Measurements from ENCODE around the gene SLBP.
A peak's percentile ranks its signal among the peaks of the same experiment; 100 is the strongest.
"Not testable (repeated sequence)": the region's sequence is repeated elsewhere in the genome, so short reads cannot be mapped to it uniquely, and the experiment has no call there.

The SLBP gene

DNA sequence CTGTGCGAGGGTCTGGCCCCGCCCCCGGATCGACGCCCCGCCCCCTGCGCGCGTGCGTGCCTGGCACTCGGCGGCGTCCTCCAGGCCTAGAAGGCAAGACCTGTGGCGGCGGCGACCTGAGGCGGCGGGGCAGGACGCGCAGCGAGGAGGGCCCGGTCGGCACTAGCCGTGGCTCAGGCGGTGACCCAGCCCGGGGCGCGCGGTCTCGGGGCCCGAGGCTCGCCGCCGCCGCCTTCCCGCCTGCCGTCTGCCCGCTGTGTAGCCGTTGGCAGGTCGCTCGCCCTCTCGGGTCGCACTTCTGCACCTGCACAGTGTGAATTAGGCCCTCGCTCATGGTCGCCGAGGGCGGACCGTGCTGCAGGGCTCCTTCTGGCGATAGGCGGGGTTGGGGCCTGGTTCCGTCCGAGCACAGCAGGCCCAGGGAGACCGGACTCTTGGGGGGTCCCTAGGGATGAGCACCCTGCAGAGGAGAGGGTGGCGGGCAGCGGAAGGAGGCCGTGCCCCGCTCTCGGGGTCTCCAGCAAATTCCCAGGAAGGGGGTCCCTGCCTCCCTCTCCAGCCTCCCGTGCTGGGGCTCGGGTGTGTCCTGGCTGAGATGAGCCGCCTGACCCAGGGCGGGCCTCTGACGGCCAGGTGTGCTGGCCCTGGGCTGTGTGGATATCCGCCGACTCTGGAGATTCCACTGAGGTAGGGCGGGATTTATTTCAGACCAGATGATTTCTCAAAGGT is 27.4 kb downstream of the SLBP start:
- DNase-seq = peak in 3 of 10 donors; percentile 65 to 99 (median 85)
- intact Hi-C loops (cut with DNase I) = no loop called here

DNA sequence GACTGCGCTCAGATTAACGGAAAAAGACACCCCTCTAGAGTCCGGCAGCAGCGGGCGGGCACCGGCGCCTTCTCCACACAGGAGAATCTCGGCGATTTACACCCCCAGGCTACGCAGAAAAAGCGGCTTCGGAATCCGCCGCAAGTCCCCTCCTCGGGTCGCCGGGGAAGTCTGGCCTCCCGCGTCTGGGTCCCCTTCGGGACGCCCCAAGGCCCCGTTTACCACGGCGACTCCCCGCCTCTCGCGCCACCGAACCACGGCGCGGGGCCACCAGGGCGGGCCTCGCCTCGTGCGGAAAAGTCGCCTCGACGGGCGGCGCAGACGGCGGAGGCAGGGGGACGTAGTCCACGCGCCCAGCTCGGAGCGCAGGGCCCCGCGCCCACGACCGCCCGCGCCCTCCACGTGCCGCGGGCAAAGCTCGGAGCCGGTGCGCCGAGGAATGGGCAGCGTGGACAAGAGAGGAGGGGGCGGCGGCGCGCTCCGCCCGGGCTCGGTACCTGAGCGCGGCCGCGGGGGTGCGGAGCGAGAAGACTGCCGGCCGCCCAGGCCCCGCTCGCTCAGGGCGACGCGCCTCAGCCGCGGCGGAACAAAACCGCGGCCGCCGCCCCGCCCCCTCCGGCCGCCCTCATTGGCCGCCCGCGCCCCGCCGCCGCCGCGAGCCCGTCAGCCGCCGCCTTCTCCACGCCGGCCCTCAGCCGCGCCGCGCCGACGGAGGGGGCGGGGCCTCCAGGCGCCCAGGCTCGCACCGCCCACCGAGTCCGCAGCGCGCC is 28.2 kb downstream of the SLBP start, which contains the start of gene FAM53A:
Gene FAM53A, minus strand, starts transcription at position 578 of the 770 bp plus-strand sequence. CDS start 15,572 bp downstream, outside the sequence.
- intact Hi-C loops (cut with DNase I) = no loop called here
- DNase-seq = peak; percentile 25 to 96 (median 86)

DNA sequence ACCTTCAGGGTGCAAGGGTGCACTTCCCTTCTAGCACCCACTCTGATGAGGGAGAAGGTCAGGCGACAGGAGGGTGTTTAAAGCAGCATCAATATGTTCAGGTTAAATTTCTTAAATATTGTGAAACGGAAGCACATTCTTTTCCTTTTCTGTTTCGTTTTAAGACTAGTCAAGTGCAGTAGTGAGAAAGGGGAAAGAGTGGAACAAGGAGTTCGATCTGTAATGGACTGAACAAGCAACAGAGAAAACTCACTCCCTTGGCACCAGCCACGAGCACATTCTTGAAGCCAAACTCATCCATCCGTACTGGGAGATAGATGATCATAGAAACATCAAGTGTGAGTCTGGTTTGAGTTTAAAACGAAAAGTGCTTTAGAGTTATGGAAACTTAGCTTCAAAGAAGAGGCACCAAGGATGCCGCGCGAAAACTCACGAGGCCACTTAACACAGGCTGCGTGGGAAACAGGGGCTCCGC is 28.8 kb downstream of the SLBP start:
- DNase-seq = no peak
- intact Hi-C loops (cut with DNase I) = no loop called here

DNA sequence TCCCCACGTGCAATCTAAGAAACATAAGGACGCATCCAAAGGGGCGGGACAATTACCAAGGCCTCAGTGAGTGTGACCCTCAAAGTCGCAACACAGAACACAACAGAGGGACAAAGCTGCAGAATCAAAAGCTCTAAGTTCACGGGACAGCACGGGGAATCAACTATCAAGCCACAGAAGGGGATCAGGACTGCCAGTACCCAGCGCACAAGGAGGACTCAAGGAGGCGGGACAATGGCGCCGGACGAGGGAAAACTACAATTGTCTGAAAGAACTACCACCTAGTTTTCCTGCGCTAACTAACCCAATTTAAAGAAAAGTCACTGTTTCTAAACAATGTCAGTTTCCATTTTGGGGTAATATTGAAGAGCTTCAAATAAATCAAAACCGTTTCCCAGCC is 29.3 kb downstream of the SLBP start:
- intact Hi-C loops (cut with DNase I) = no loop called here
- DNase-seq = peak in 1 of 10 donors; percentile 54

DNA sequence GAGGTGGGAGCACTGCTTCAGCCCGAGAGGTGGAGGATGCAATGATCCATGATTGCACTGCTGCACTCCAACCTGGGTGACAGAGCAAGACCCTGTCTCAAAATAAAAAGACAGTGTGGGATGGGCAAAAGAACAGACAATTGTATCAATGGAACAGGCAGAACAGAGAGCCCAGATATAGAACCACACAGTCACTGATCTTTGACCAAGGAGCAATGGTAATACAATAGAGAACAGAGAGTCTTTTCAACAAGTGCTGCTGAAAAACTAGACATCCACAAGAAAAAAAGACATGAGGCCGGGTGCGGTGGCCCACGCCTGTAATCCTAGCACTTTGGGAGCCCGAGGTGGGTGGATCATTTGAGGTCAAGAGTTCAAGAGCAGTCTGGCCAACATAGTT is 33.9 kb downstream of the SLBP start:
- intact Hi-C loops (cut with DNase I) = no loop called here
- peak in 2 of 10 donors; percentile 18 to 22 for DNase-seq

DNA sequence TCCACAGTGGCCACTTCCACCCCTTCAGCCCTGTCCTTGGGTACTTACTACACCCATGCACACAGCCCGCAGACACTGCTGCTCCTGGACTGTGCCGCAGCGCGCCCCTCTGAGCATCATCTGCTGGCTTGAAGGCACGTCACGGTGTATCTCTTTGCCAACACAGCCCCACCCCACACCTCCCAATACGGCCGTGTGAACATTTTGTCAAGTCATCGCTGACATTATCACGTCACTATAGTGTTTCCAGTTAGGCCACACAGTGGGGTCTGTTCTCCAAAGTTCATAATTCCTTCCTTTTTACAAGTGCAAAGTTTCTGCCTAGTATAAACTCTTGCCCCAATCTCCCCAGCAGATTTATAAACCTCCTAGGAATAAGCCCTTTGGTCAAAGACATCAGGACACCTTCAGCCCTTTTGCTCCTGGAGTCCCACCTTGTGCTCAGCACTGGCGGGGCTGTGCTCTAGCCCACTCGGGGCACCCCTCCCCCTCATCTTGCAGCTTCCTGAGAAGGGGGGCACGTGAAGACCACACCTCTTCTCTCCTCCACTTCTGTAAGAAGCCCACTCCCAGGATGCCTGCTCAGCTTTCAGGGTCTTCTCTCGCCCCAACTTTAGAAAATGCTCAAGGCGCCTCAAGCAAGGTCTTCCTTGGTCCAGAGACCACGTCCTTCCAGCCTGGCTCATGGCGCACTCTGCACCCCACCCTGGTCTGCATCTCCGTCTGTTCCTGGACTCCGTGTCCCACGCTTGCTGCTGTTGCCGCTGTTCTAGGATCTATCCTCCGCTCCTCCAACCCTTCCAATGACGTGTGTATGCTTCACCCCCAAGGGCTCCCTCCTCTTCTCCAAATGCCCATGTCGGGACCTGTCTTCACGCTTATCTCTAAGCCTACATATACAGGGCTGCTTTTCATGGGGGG is 35.3 kb downstream of the SLBP start:
- peak in 3 of 10 donors; percentile 47 to 76 (median 61) for DNase-seq
- intact Hi-C loops (cut with DNase I) = no loop called here

DNA sequence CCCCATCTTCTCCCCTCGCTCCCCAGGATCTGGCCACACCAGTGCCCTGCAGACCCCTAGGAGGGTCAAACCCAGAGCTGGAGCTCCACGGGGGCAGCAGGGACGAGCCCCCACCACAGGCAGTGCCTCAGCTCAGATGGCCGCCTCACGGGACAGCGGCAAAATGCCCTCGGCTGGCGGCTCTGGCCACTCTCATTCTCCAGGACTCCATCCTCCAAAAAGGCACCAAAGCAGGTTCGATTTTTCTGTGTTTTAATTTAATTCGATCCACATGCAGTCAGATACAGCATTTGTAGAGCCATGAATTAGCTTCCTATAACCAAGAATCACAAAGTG is 36.3 kb downstream of the SLBP start:
- no peak for DNase-seq
- intact Hi-C loops (cut with DNase I) = no loop called here

DNA sequence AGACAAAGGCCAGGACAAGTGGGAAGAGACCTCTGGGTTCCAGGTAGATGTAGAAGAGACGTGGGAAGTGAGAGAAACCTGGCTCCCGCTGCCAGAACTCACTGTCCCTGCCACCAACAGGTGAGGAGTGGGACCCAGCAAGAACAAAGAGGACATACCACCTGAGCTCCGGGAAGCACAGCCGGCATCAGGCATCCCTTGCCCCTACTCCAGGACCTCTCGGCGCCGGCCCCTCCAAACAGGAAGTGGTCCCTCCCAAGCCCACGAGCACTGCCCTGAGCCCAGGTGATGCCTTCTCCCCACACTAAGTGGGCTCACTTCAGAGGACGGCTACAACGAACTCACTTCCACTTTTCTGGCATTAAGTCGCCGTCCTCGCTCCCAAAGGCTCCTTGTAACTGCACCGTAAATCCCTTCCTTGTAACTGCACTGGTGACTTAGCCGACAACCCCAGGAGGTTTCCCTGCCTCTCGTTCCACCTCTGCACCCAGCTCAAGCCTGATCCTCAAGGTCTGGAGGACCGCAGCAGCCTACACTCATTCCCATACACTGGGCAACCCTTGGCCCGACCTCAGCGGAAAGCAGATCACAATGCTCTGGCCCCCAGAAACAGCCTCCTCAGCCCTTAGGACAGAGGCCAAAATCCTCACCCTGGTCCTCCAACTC is 36.9 kb downstream of the SLBP start:
- DNase-seq = peak in 2 of 10 donors; percentile 45 to 55
- intact Hi-C loops (cut with DNase I) = no loop called here

DNA sequence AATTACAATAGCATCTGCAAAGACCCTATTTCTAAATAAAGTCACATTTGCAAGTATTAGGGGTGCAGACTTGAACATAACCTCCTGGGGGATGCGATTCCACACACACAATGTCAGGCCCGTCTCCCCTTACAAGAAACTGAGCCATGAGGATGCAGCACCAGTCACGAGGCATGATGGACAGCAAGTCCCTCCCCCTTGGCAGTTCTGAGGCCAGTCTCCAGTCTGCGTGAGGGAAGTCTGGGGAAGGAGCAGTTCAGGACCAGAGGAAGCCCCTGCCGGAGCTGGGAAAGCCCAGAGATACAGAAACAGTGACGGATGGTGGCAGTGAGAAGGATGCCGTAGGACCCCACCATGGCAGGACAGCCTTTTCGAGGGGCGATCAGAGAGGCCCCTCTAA is 37.4 kb downstream of the SLBP start:
- intact Hi-C loops (cut with DNase I) = no loop called here

DNA sequence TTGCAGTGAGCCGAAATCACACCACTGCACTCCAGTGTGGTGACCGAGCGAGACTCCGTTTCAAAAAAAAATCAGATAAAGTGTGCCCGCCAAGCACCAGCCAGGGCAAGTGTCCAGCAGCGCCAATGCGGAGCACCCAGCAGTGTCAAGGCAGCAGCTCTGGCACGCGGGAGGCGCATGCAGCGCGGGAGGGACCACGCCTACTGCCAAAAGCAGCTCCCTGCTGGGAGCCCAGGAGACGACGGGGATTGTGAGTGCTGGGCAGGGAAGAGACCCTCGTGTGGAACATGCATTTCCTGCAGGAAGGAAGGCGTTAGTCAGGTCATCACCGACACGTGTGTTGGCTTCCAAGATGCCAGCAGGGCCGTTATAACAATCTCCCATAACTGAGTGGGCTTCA is 38.4 kb downstream of the SLBP start:
- intact Hi-C loops (cut with DNase I) = no loop called here

More for the DNA sequence above, 37.4 kb downstream of the SLBP start:
- peak in 5 of 10 donors; percentile 50 to 92 (median 70) for DNase-seq

DNA sequence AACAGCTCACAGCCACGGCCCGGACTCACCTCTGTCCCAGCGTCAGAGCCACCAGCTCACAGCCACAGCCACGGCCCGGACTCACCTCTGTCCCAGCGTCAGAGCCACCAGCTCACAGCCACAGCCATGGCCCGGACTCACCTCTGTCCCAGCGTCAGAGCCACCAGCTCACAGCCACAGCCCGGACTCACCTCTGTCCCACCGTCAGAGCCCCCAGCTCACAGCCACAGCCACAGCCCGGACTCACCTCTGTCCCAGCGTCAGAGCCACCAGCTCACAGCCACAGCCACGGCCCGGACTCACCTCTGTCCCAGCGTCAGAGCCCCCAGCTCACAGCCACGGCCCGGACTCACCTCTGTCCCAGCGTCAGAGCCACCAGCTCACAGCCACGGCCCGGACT is 41.1 kb downstream of the SLBP start:
- intact Hi-C loops (cut with DNase I); DNase-seq: not testable (repeated sequence)

More for the DNA sequence above, 38.4 kb downstream of the SLBP start:
- no peak for DNase-seq

DNA sequence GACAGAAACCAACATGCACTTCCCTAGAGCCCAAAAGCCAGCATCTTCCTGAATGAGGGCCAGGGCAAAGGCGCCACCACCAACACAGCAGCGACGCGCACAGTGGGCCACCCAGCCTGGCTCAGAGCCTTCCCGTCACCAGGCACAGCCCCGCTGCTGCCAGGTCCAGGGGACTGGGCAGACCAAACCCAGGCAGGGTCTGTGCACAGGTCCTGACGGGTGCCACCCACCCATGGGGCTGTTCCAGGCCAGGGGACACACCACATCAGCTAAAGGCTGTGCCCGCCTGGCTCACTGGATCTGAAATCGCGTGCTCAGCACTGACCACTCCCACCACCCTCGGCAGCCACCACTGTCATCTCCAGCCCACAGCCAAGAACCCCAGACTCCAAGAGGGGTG is 41.8 kb downstream of the SLBP start:
- intact Hi-C loops (cut with DNase I) = no loop called here
- no peak for DNase-seq

DNA sequence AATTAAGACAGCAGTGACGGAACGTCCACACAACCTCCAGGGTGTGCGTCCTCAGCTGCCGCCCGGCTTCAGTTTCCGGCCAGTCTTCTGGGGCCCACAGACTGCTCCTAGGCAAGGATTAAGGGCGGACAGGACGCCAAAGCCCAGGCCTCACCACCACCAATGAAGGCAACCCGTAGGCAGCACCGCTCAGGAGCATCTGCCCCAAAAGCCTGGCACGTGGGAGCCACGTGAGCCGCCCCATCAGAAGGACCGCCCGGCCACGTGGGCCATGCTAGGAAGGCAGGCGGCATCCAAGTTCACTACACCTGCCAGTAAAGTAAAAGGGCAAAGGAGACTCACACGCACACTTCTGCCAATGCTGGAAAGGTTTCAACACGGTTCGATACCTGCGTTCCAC is 42.3 kb downstream of the SLBP start:
- no peak for DNase-seq
- intact Hi-C loops (cut with DNase I) = no loop called here

DNA sequence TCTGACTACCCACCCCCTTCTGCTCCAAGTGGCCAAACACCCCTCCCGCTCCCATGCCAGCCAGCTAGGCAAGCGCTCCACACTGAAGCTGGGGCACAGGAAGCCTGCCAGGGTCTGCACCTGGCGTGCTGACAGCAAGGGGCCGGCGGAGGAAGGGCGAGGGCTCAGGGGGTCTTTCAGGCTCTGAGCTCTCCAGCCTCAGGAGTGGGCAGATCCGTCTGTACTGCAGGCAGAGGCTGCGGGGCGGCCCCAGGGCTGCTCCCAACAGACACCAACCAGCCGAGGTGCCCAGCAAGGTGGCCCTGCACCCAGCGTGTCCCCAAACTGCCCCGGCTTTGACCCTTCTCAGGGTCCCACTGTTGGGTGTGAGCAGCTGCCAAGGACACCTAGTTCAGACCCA is 42.8 kb downstream of the SLBP start:
- DNase-seq = no peak
- intact Hi-C loops (cut with DNase I) = no loop called here

DNA sequence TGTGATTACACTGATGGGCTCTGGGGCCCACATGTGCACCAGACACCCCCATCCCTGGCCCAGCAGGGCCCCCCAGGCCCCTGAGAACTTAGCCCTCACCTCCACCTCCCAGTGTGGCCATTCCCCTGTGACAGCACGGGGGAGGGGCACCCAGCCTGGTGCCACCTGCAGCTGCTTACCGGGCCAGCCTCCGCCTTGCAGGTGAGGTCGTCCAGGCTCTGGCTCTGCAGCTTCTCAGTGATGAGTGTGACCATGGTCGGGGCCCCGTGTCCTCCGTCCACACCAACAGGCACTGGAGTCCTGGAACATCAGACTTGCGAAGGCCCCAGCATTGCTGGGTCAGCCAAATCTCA is 43.7 kb downstream of the SLBP start:
- no peak for DNase-seq
- intact Hi-C loops (cut with DNase I) = no loop called here

DNA sequence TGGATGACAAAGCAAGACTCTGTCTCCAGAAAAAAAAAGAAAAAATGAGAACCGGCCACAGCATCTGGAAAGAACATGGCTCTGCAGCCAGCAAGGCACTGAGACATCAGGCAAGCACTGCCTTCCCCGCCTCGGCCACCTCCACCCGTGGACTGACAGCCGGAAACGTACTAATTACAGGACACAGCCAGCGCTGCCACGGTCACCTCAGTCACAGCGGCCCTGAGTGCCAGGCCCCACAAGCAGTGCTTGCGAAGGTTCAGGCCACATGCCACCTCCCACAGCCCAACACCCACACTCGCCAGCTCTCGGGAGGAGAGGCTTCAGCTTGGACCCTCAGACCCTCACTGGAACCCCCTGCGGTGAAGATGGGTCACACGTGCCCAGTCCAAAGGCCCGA is 44.8 kb downstream of the SLBP start:
- intact Hi-C loops (cut with DNase I) = no loop called here

DNA sequence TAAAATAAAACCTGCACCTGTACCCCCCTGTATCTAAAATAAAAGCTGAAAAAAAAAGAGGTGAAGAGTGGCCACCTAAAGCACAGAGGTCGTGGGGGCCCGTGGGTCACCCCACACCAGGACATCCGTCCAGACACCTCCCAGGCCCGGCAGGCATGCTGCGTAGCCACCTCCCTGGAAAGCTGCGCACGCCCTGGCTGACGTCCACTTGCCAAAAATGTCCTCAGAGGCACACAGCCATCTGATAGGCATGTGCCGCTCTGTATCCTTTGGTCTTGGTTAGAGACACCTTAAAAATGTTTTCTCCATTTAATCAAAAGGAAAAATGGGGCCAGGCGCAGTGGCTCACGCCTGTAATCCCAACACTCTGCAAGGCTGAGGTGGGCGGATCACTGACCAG is 45.7 kb downstream of the SLBP start:
- DNase-seq = no peak

More for the DNA sequence above, 44.8 kb downstream of the SLBP start:
- DNase-seq = no peak

DNA sequence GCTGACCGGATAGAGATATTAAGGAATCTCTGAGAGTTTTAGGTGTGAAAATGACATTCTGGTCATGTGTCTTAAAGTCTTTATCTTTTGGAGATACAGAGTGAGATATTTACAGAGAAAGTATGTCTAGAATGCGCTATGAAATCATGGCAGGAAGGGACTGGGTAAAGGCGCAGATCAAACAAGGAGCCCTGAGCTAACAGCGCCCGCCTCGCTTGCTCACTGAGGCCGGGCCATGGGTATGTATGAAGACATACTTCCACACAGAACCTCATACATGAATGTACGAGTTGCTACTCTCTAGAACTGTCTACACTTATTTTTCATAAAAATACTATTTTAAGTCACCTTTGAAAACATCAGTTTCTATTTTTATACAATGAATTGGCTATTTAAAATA is 48.0 kb downstream of the SLBP start:
- no peak for DNase-seq
- intact Hi-C loops (cut with DNase I) = no loop called here

More for the DNA sequence above, 45.7 kb downstream of the SLBP start:
- intact Hi-C loops (cut with DNase I) = no loop called here

DNA sequence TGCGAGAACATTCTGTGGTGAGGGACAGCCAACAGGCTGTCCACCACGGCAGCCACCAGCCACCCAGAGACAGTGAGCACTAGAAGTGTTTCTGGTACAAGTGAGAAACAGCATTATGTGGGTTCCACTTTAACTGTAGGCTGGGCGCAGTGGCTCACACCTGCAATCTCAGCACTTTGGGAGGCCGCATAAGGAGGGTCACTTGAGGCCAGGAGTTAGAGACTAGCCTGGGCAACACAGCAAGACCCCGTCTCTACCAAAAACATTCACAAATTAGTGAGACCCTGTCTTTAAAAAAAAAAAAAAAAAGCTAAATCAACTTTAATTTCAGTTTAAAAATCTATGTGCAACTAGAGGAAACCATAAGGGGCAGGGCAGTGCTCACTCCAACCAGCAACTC is 48.6 kb downstream of the SLBP start:
- intact Hi-C loops (cut with DNase I) = no loop called here

DNA sequence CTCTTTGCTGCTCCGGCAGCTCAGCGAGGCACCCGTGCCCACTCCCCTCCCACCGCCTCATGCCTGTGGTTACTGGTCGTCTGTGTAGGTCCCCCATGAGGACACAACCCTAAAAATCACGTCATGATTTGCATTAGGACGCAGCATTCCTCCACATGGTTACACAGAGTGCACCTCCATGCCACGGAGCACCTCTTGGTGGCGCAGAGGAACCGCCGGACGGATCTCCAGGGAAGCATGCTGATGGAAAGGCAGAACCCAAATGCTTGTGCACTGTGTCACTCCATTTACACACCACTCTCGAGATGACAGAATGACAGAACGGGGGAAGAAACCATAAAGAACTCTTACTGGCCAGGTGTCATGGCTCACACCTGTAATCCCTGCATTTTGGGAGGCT is 50.4 kb downstream of the SLBP start:
- intact Hi-C loops (cut with DNase I) = no loop called here
- no peak for DNase-seq

More for the DNA sequence above, 48.6 kb downstream of the SLBP start:
- no peak for DNase-seq

Measured in posterior cingulate gyrus (tissue), 11 donors.